H1 (cell line): Measurements from ENCODE around the gene MFRP. TPM values are rescaled to one million over a fixed set of nuclear protein-coding genes. Genes with fewer than 3 reads are reported as not detected.

ENCODE experiments used
- BRCA1 ChIP-seq: IDR thresholded peaks from 2 replicates; pipeline ENCODE4 v1.6.1; 2012; ENCODE audit warnings: low read depth, low read length, improper control_type of control experiment
- CHD7 ChIP-seq: fragments of 300-600 bp; sonication (generic); IDR thresholded peaks from 2 replicates; pipeline ENCODE4 v1.7.1; 2012; ENCODE audit warnings: low read length, moderate library complexity, mild to moderate bottlenecking, inconsistent platforms; ENCODE audit not compliant: insufficient replicate concordance
- EP300 ChIP-seq, 2 experiments: IDR thresholded peaks; 1 replicate in 1 of 2; 2 replicates in 1 of 2; pipeline ENCODE4 v1.6.1; 2011 to 2012; ENCODE audit warnings: low read depth in 2 of 2, low read length in 2 of 2, mild to moderate bottlenecking in 2 of 2, borderline replicate concordance in 1 of 2, inconsistent platforms in 1 of 2, moderate library complexity in 1 of 2
- NANOG ChIP-seq: IDR thresholded peaks from 2 replicates; pipeline ENCODE4 v1.6.1; 2011; ENCODE audit warnings: low read length, low read depth, mild to moderate bottlenecking, inconsistent platforms; ENCODE audit not compliant: insufficient read depth, poor library complexity, severe bottlenecking
- RAD21 ChIP-seq, 2 experiments: IDR thresholded peaks in 1 of 2; conservative IDR thresholded peaks in 1 of 2; 2 replicates each; pipeline ENCODE4 v1.6.1; 2011; ENCODE audit warnings: low read depth in 2 of 2, low read length in 2 of 2, improper control_type of control experiment in 1 of 2, inconsistent platforms in 1 of 2, mild to moderate bottlenecking in 1 of 2, moderate library complexity in 1 of 2
- SIN3A ChIP-seq, 2 experiments: IDR thresholded peaks in 1 of 2; conservative IDR thresholded peaks in 1 of 2; 2 replicates each; pipeline ENCODE4 v1.6.1; 2011 to 2012; ENCODE audit warnings: low read length in 2 of 2, improper control_type of control experiment in 1 of 2, low read depth in 1 of 2, mild to moderate bottlenecking in 1 of 2
- SRF ChIP-seq: IDR thresholded peaks from 2 replicates; pipeline ENCODE4 v1.6.1; 2011; ENCODE audit warnings: mild to moderate bottlenecking, low read depth, low read length, moderate library complexity
- YY1 ChIP-seq: IDR thresholded peaks from 2 replicates; pipeline ENCODE4 v1.6.1; 2011; ENCODE audit warnings: low read depth, mild to moderate bottlenecking, low read length
- polyA plus RNA-seq, 7 experiments: library from polyadenylated mRNA; depleted of rRNA in 3 of 7; stranded (reverse) in 5 of 7; unstranded in 2 of 7; fragments of >200 nt in 5 of 7; fragments of 200-250 nt in 2 of 7; gene quantifications; 1 replicate in 5 of 7; 2 replicates in 1 of 7; 4 replicates in 1 of 7; pipeline versions ENCODE4 v1.2.1 to v1.2.3, GENCODE V29; 2011 to 2013; ENCODE audit warnings: missing spikeins in 2 of 7, mixed read lengths in 2 of 7
- total RNA-seq: library from RNA; stranded (reverse); fragmentation: NEBNext Ultra II Directional; extraction: Animal tissue kit (Norgen Biotek cat#: 25700); gene quantifications from 2 replicates; pipeline ENCODE4 v1.2.1, GENCODE V29; 2021

Gene MFRP
- total and polyA plus RNA-seq, 2 of the 8 experiments (the other 6 are each of a cell fraction or from before 2014, with no cell fraction given), result 0.02 TPM; not detected in 1

GRCh38 chr11:119338318-119338890, 8.1 kb downstream of the MFRP start (continued):
- TF ChIP-seq RAD21 (IDR thresholded peaks at IDR 0.05 in 1 of 2, conservative IDR thresholded peaks at IDR 0.05 in 1 of 2; ENCODE audit: low read depth in 2 of 2, low read length in 2 of 2) (peak; percentile 68 to 77), SIN3A (conservative IDR thresholded peaks at IDR 0.05 in 1 of 2, IDR thresholded peaks at IDR 0.05 in 1 of 2; ENCODE audit: low read depth in 1 of 2, low read length in 2 of 2) (0 out of 4 replicates have a peak, but pooled peaks of 1 of the 2 experiments have one; percentile 46), SRF (no peak), EP300 (IDR thresholded peaks at IDR 0.05; ENCODE audit: borderline replicate concordance in 1 of 2, low read depth in 2 of 2, low read length in 2 of 2) (peak in 1 of 2 experiments; percentile 62; a peak in 1 of 3 replicates), YY1 (peak; percentile 31; the same call in 1 of the 2 replicates), NANOG (peak; percentile 11), BRCA1 (no peak), CHD7 (no peak)
